Inflammatory macrophage treated with lipopolysaccharide for 1 hour (primary cell): ENCODE results near the gene FRMD4B.

Experiments used
- DNase-seq, 2 donors: peaks; one replicate each; pipeline ENCODE4 v3.0.0-alpha.2; 2020 to 2022

FRMD4B gene

GRCh38 chr3:69162308-69162980 is 223.4 kb downstream of the FRMD4B start:
- DNase-seq = no peak

- DNase-seq = peak; percentile 36 to 74
These were observed 224.1 kb downstream of the FRMD4B start for GRCh38 chr3:69161587-69162307.

GRCh38 chr3:69160525-69160924 is 225.4 kb downstream of the FRMD4B start:
- DNase-seq = no peak

- DNase-seq = no peak
These were observed 225.8 kb downstream of the FRMD4B start for GRCh38 chr3:69160107-69160506.

- DNase-seq = no peak
These were observed 236.3 kb downstream of the FRMD4B start for GRCh38 chr3:69149586-69149985.

- DNase-seq = no peak
These were observed 240.2 kb downstream of the FRMD4B start for GRCh38 chr3:69145688-69146087.

- DNase-seq = no peak
These were observed 241.2 kb downstream of the FRMD4B start for GRCh38 chr3:69144631-69145245.

- DNase-seq = no peak
These were observed 242.3 kb downstream of the FRMD4B start for GRCh38 chr3:69143612-69144011.

- no peak for DNase-seq
These were observed 243.0 kb downstream of the FRMD4B start for GRCh38 chr3:69142797-69143454.

- no peak for DNase-seq
These were observed 243.8 kb downstream of the FRMD4B start for GRCh38 chr3:69142090-69142489.

GRCh38 chr3:69141313-69141712 is 244.6 kb downstream of the FRMD4B start:
- no peak for DNase-seq

- DNase-seq = no peak
These were observed 248.5 kb downstream of the FRMD4B start for GRCh38 chr3:69137412-69137811.

GRCh38 chr3:69137005-69137404 is 248.9 kb downstream of the FRMD4B start:
- no peak for DNase-seq

- no peak for DNase-seq
These were observed 255.2 kb downstream of the FRMD4B start for GRCh38 chr3:69130689-69131088.

GRCh38 chr3:69129531-69129930 is 256.4 kb downstream of the FRMD4B start:
- DNase-seq = no peak

- DNase-seq = no peak
These were observed 257.4 kb downstream of the FRMD4B start for GRCh38 chr3:69128509-69128908.

GRCh38 chr3:69126999-69127398 is 258.9 kb downstream of the FRMD4B start:
- DNase-seq = no peak

GRCh38 chr3:69126216-69126615 is 259.7 kb downstream of the FRMD4B start:
- no peak for DNase-seq

GRCh38 chr3:69122403-69122802 is 263.5 kb downstream of the FRMD4B start, which contains the start of gene LMOD3:
LMOD3 (minus strand) TSS chr3:69122595; CDS start chr3:69122386, 209 bp downstream.
- DNase-seq = no peak

GRCh38 chr3:69121950-69122349 is 263.9 kb downstream of the FRMD4B start:
- peak in 1 of 2 donors; percentile 23 for DNase-seq

GRCh38 chr3:69121513-69121912 is 264.4 kb downstream of the FRMD4B start:
- DNase-seq = no peak

- peak; percentile 47 to 86 for DNase-seq
These were observed 264.9 kb downstream of the FRMD4B start for GRCh38 chr3:69120879-69121464.
